H1 (cell line): ENCODE data around the gene FHIP1B.

Experiments
- CBX8 ChIP-seq: fragments of 300-800, 300-1000 bp; sonication (generic); IDR thresholded peaks from 2 replicates; pipeline ENCODE4 v1.7.1; 2016; ENCODE audit warnings: low read depth, low read length, borderline replicate concordance
- CREB1 ChIP-seq: IDR thresholded peaks from 2 replicates; pipeline ENCODE4 v1.6.1; 2012; ENCODE audit warnings: inconsistent platforms
- POLR2A ChIP-seq, 2 experiments: IDR thresholded peaks; 1 replicate in 1 of 2; 2 replicates in 1 of 2; pipeline ENCODE4 v1.6.1; 2011; ENCODE audit warnings: low read depth in 2 of 2, low read length in 2 of 2, mild to moderate bottlenecking in 2 of 2; ENCODE audit errors: control extremely low read depth in 1 of 2
- SIN3A ChIP-seq, 2 experiments: IDR thresholded peaks in 1 of 2; conservative IDR thresholded peaks in 1 of 2; 2 replicates each; pipeline ENCODE4 v1.6.1; 2011 to 2012; ENCODE audit warnings: low read length in 2 of 2, improper control_type of control experiment in 1 of 2, low read depth in 1 of 2, mild to moderate bottlenecking in 1 of 2
- TF ChIP-seq, protein P1 (sequence below): IDR thresholded peaks from 2 replicates; pipeline ENCODE4 v1.6.1; 2012; ENCODE audit warnings: inconsistent platforms
- TF ChIP-seq, protein P2 (sequence below), 3 experiments: IDR thresholded peaks; 1 replicate in 2 of 3; 2 replicates in 1 of 3; pipeline versions ENCODE4 v1.5.1 to v1.6.1; 2011; ENCODE audit warnings: low read length in 3 of 3, mild to moderate bottlenecking in 3 of 3, inconsistent platforms in 2 of 3, low read depth in 1 of 3, moderate library complexity in 1 of 3; ENCODE audit not compliant: insufficient read depth in 1 of 3; ENCODE audit errors: control extremely low read depth in 1 of 3

GRCh38 chr11:6197466-6198200, 36.8 kb downstream of the FHIP1B start:
- TF ChIP-seq, protein P1, sequence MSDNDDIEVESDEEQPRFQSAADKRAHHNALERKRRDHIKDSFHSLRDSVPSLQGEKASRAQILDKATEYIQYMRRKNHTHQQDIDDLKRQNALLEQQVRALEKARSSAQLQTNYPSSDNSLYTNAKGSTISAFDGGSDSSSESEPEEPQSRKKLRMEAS, result no peak
- no peak for TF ChIP-seq CBX8
- TF ChIP-seq POLR2A (IDR thresholded peaks at IDR 0.05; ENCODE audit: control extremely low read depth in 1 of 2, low read depth in 2 of 2, low read length in 2 of 2), result no peak
- TF ChIP-seq, protein P2, sequence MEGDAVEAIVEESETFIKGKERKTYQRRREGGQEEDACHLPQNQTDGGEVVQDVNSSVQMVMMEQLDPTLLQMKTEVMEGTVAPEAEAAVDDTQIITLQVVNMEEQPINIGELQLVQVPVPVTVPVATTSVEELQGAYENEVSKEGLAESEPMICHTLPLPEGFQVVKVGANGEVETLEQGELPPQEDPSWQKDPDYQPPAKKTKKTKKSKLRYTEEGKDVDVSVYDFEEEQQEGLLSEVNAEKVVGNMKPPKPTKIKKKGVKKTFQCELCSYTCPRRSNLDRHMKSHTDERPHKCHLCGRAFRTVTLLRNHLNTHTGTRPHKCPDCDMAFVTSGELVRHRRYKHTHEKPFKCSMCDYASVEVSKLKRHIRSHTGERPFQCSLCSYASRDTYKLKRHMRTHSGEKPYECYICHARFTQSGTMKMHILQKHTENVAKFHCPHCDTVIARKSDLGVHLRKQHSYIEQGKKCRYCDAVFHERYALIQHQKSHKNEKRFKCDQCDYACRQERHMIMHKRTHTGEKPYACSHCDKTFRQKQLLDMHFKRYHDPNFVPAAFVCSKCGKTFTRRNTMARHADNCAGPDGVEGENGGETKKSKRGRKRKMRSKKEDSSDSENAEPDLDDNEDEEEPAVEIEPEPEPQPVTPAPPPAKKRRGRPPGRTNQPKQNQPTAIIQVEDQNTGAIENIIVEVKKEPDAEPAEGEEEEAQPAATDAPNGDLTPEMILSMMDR (IDR thresholded peaks at IDR 0.05; ENCODE audit: control extremely low read depth in 1 of 3, insufficient read depth in 1 of 3, low read depth in 1 of 3, low read length in 3 of 3), result no peak
- TF ChIP-seq CREB1, result no peak
- TF ChIP-seq SIN3A (conservative IDR thresholded peaks at IDR 0.05 in 1 of 2, IDR thresholded peaks at IDR 0.05 in 1 of 2; ENCODE audit: low read depth in 1 of 2, low read length in 2 of 2), result no peak
